Measurements from ENCODE around the gene BMERB1. TPM values are rescaled to one million over a fixed set of nuclear protein-coding genes. Genes with fewer than 3 reads are reported as not detected.
"Not testable (repeated sequence)": the region's sequence is repeated elsewhere in the genome, so short reads cannot be mapped to it uniquely, and the experiment has no call there.

Gene BMERB1
- total RNA-seq, 1 donor, result 2.7 TPM

- Histone ChIP-seq H3K9me3 (ENCODE audit: low read depth, low read length) (peaks cover 8% of the 10 kb centered on the region), H3K27me3 (ENCODE audit: insufficient read depth, low read length) (no peaks in the 10 kb centered on the region), H3K4me1 (ENCODE audit: insufficient read depth, low read length) (no peaks in the 10 kb centered on the region), H3K4me3 (ENCODE audit: low read length) (no peak overlapping the region)
Observed at GRCh38 chr16:15466131-15466530, 31.7 kb downstream of the BMERB1 start.

GRCh38 chr16:15466886-15467781 lies 32.7 kb downstream of the BMERB1 start:
- no peaks in the 10 kb centered on the region for H3K4me1 ChIP-seq (ENCODE audit: insufficient read depth, low read length)
- peaks cover 8% of the 10 kb centered on the region for H3K9me3 ChIP-seq (ENCODE audit: low read depth, low read length)
- H3K27me3 ChIP-seq (ENCODE audit: insufficient read depth, low read length), result no peaks in the 10 kb centered on the region
- no peak overlapping the region for H3K4me3 ChIP-seq (ENCODE audit: low read length)

- H3K4me3 ChIP-seq (ENCODE audit: low read length); H3K9me3 ChIP-seq (ENCODE audit: low read depth, low read length); H3K4me1 ChIP-seq (ENCODE audit: insufficient read depth, low read length); H3K27me3 ChIP-seq (ENCODE audit: insufficient read depth, low read length): not testable (repeated sequence)
Observed at GRCh38 chr16:15476971-15477370, 42.6 kb downstream of the BMERB1 start.

GRCh38 chr16:15477802-15478201 lies 43.4 kb downstream of the BMERB1 start:
- H3K9me3 ChIP-seq (ENCODE audit: low read depth, low read length), result no peaks in the 10 kb centered on the region

GRCh38 chr16:15482068-15482747 lies 47.8 kb downstream of the BMERB1 start:
- no peaks in the 10 kb centered on the region for H3K9me3 ChIP-seq (ENCODE audit: low read depth, low read length)
- H3K4me3 ChIP-seq (ENCODE audit: low read length), result no peak overlapping the region
- no peaks in the 10 kb centered on the region for H3K4me1 ChIP-seq (ENCODE audit: insufficient read depth, low read length)
- no peaks in the 10 kb centered on the region for H3K27me3 ChIP-seq (ENCODE audit: insufficient read depth, low read length)

More at GRCh38 chr16:15477802-15478201, 43.4 kb downstream of the BMERB1 start:
- H3K27me3 ChIP-seq (ENCODE audit: insufficient read depth, low read length), result no peaks in the 10 kb centered on the region
- H3K4me1 ChIP-seq (ENCODE audit: insufficient read depth, low read length), result no peaks in the 10 kb centered on the region
- H3K4me3 ChIP-seq (ENCODE audit: low read length), result no peak overlapping the region

- no peaks in the 10 kb centered on the region for H3K9me3 ChIP-seq (ENCODE audit: low read depth, low read length)
- no peaks in the 10 kb centered on the region for H3K27me3 ChIP-seq (ENCODE audit: insufficient read depth, low read length)
- H3K4me1 ChIP-seq (ENCODE audit: insufficient read depth, low read length), result no peaks in the 10 kb centered on the region
- no peak overlapping the region for H3K4me3 ChIP-seq (ENCODE audit: low read length)
Observed at GRCh38 chr16:15482748-15483298, 48.4 kb downstream of the BMERB1 start.

- H3K4me3 ChIP-seq (ENCODE audit: low read length), result no peak overlapping the region
- no peaks in the 10 kb centered on the region for H3K9me3 ChIP-seq (ENCODE audit: low read depth, low read length)
- H3K27me3 ChIP-seq (ENCODE audit: insufficient read depth, low read length), result no peaks in the 10 kb centered on the region
- no peaks in the 10 kb centered on the region for H3K4me1 ChIP-seq (ENCODE audit: insufficient read depth, low read length)
Observed at GRCh38 chr16:15483857-15484256, 49.5 kb downstream of the BMERB1 start.

- no peaks in the 10 kb centered on the region for H3K27me3 ChIP-seq (ENCODE audit: insufficient read depth, low read length)
- no peak overlapping the region for H3K4me3 ChIP-seq (ENCODE audit: low read length)
- H3K9me3 ChIP-seq (ENCODE audit: low read depth, low read length), result no peaks in the 10 kb centered on the region
- no peaks in the 10 kb centered on the region for H3K4me1 ChIP-seq (ENCODE audit: insufficient read depth, low read length)
Observed at GRCh38 chr16:15484662-15485061, 50.3 kb downstream of the BMERB1 start.

GRCh38 chr16:15485175-15485574 lies 50.8 kb downstream of the BMERB1 start:
- no peaks in the 10 kb centered on the region for H3K27me3 ChIP-seq (ENCODE audit: insufficient read depth, low read length)

GRCh38 chr16:15486661-15487060 lies 52.3 kb downstream of the BMERB1 start:
- no peaks in the 10 kb centered on the region for H3K9me3 ChIP-seq (ENCODE audit: low read depth, low read length)
- no peak overlapping the region for H3K4me3 ChIP-seq (ENCODE audit: low read length)
- H3K27me3 ChIP-seq (ENCODE audit: insufficient read depth, low read length), result no peaks in the 10 kb centered on the region
- no peaks in the 10 kb centered on the region for H3K4me1 ChIP-seq (ENCODE audit: insufficient read depth, low read length)

More at GRCh38 chr16:15485175-15485574, 50.8 kb downstream of the BMERB1 start:
- Histone ChIP-seq H3K9me3 (ENCODE audit: low read depth, low read length) (no peaks in the 10 kb centered on the region), H3K4me3 (ENCODE audit: low read length) (no peak overlapping the region), H3K4me1 (ENCODE audit: insufficient read depth, low read length) (no peaks in the 10 kb centered on the region)

- peaks cover 4% of the 10 kb centered on the region for H3K4me1 ChIP-seq (ENCODE audit: insufficient read depth, low read length)
- H3K27me3 ChIP-seq (ENCODE audit: insufficient read depth, low read length), result no peaks in the 10 kb centered on the region
- no peaks in the 10 kb centered on the region for H3K9me3 ChIP-seq (ENCODE audit: low read depth, low read length)
- H3K4me3 ChIP-seq (ENCODE audit: low read length), result no peak overlapping the region
Observed at GRCh38 chr16:15487336-15488284, 53.2 kb downstream of the BMERB1 start.

- Histone ChIP-seq H3K9me3 (ENCODE audit: low read depth, low read length) (no peaks in the 10 kb centered on the region), H3K27me3 (ENCODE audit: insufficient read depth, low read length) (no peaks in the 10 kb centered on the region), H3K4me3 (ENCODE audit: low read length) (no peak overlapping the region), H3K4me1 (ENCODE audit: insufficient read depth, low read length) (peaks cover 4% of the 10 kb centered on the region)
Observed at GRCh38 chr16:15489016-15489415, 54.6 kb downstream of the BMERB1 start.

GRCh38 chr16:15490123-15490711 lies 55.8 kb downstream of the BMERB1 start:
- no peak overlapping the region for H3K4me3 ChIP-seq (ENCODE audit: low read length)
- peaks cover 4% of the 10 kb centered on the region for H3K4me1 ChIP-seq (ENCODE audit: insufficient read depth, low read length)
- no peaks in the 10 kb centered on the region for H3K9me3 ChIP-seq (ENCODE audit: low read depth, low read length)
- H3K27me3 ChIP-seq (ENCODE audit: insufficient read depth, low read length), result no peaks in the 10 kb centered on the region

- Histone ChIP-seq H3K27me3 (ENCODE audit: insufficient read depth, low read length) (no peaks in the 10 kb centered on the region), H3K4me1 (ENCODE audit: insufficient read depth, low read length) (peaks cover 4% of the 10 kb centered on the region), H3K4me3 (ENCODE audit: low read length) (no peak overlapping the region), H3K9me3 (ENCODE audit: low read depth, low read length) (no peaks in the 10 kb centered on the region)
Observed at GRCh38 chr16:15491411-15491810, 57.0 kb downstream of the BMERB1 start.

Measured in mononuclear cell (primary cell).